ENCODE results near the gene LIF.

The LIF gene

DNA sequence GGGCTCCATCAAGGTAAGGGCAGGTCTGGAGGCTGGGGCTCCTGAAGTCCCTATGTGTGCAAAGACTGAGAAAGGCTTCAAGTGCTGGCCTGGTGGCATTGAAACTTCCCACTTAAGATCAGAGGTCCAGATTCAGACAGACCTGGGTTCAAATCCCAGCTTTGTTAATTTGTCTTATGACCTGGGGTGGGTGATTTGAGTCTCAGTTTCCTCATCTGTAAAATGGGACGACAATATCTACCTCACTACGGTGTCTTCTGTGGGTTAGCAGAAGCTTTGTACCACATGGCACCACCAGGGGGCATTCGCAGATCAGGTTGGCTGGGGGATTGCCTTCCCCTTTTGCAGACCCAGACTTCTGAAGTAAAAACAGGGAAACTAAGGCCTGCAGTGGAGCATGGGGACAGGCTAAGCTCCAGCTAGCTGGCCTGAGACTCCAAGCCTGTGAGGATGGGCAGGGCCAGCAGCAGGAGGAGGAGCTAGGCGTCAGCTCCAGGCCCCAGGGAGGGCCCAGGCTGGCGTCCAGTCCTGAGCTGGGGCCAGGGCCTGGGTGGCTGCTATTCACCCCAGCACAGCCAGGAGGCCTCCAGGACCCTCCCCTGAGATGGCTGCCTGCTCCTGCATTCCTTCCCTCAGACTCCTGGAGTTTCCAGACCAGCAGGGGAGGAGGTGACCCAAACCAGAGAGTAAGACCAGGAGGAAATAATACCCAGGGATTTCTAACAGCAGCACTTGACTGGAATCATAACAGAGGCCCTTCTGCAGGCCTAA, 41.3 kb upstream of the LIF start (continued):
- TF ChIP-seq RBAK (tag by site-specific recombination; IDR thresholded peaks at IDR 0.05) (no peak), ZNF776 (tag by site-specific recombination; IDR thresholded peaks at IDR 0.05; ENCODE audit: borderline replicate concordance) (no peak), ZNF473 (tag by site-specific recombination; IDR thresholded peaks at IDR 0.05) (no peak), ZNF792 (tag by site-specific recombination; IDR thresholded peaks at IDR 0.05) (no peak), ZNF530 (tag by site-specific recombination; IDR thresholded peaks at IDR 0.05; ENCODE audit: low read depth) (no peak), ZFP37 (tag by site-specific recombination; IDR thresholded peaks at IDR 0.05) (no peak), ZSCAN30 (tag by site-specific recombination; IDR thresholded peaks at IDR 0.05) (peak; percentile 78), ZNF785 (tag by site-specific recombination; IDR thresholded peaks at IDR 0.05) (no peak), ZNF121 (tag by site-specific recombination; IDR thresholded peaks at IDR 0.05) (peak; percentile 98), ZNF624 (tag by site-specific recombination; IDR thresholded peaks at IDR 0.05) (no peak), ZNF354C (tag by site-specific recombination; IDR thresholded peaks at IDR 0.05; ENCODE audit: borderline replicate concordance, low read depth) (no peak), ZNF768 (tag by site-specific recombination; IDR thresholded peaks at IDR 0.05) (no peak), ZNF132 (tag by site-specific recombination; IDR thresholded peaks at IDR 0.05; ENCODE audit: borderline replicate concordance) (no peak), GLI2 (tag by site-specific recombination; IDR thresholded peaks at IDR 0.05; ENCODE audit: borderline replicate concordance, low read depth) (no peak), ZNF701 (tag by site-specific recombination; IDR thresholded peaks at IDR 0.05) (no peak), ZNF16 (tag by site-specific recombination; IDR thresholded peaks at IDR 0.05; ENCODE audit: low read depth) (no peak), SP7 (tag by site-specific recombination; IDR thresholded peaks at IDR 0.05) (peak; percentile 33; the same call in 1 of the 2 replicates), TRIM28 (IDR thresholded peaks at IDR 0.05; ENCODE audit: borderline replicate concordance, low read length) (no peak), HOXD13 (CRISPR knock-in tag; IDR thresholded peaks at IDR 0.05; ENCODE audit: borderline replicate concordance) (no peak), ZNF548 (tag by site-specific recombination; IDR thresholded peaks at IDR 0.05) (no peak), ZNF629 (tag by site-specific recombination; IDR thresholded peaks at IDR 0.05) (0 out of 2 replicates have a peak, but pooled peaks have one; percentile 41), ZNF350 (tag by site-specific recombination; IDR thresholded peaks at IDR 0.05) (no peak), ZBTB1 (tag by site-specific recombination; IDR thresholded peaks at IDR 0.05) (no peak)
- TF ChIP-seq, protein P1, sequence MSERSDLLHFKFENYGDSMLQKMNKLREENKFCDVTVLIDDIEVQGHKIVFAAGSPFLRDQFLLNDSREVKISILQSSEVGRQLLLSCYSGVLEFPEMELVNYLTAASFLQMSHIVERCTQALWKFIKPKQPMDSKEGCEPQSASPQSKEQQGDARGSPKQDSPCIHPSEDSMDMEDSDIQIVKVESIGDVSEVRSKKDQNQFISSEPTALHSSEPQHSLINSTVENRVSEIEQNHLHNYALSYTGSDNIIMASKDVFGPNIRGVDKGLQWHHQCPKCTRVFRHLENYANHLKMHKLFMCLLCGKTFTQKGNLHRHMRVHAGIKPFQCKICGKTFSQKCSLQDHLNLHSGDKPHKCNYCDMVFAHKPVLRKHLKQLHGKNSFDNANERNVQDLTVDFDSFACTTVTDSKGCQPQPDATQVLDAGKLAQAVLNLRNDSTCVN (tag by site-specific recombination; optimal IDR thresholded peaks at IDR 0.05), result no peak
- TF ChIP-seq, protein P2, sequence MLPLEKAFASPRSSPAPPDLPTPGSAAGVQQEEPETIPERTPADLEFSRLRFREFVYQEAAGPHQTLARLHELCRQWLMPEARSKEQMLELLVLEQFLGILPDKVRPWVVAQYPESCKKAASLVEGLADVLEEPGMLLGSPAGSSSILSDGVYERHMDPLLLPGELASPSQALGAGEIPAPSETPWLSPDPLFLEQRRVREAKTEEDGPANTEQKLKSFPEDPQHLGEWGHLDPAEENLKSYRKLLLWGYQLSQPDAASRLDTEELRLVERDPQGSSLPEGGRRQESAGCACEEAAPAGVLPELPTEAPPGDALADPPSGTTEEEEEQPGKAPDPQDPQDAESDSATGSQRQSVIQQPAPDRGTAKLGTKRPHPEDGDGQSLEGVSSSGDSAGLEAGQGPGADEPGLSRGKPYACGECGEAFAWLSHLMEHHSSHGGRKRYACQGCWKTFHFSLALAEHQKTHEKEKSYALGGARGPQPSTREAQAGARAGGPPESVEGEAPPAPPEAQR (tag by site-specific recombination; IDR thresholded peaks at IDR 0.05), result no peak
- TF ChIP-seq, protein P3, sequence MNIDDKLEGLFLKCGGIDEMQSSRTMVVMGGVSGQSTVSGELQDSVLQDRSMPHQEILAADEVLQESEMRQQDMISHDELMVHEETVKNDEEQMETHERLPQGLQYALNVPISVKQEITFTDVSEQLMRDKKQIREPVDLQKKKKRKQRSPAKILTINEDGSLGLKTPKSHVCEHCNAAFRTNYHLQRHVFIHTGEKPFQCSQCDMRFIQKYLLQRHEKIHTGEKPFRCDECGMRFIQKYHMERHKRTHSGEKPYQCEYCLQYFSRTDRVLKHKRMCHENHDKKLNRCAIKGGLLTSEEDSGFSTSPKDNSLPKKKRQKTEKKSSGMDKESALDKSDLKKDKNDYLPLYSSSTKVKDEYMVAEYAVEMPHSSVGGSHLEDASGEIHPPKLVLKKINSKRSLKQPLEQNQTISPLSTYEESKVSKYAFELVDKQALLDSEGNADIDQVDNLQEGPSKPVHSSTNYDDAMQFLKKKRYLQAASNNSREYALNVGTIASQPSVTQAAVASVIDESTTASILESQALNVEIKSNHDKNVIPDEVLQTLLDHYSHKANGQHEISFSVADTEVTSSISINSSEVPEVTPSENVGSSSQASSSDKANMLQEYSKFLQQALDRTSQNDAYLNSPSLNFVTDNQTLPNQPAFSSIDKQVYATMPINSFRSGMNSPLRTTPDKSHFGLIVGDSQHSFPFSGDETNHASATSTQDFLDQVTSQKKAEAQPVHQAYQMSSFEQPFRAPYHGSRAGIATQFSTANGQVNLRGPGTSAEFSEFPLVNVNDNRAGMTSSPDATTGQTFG (tag by site-specific recombination; IDR thresholded peaks at IDR 0.05; ENCODE audit: borderline replicate concordance), result no peak
- TF ChIP-seq, protein P4, sequence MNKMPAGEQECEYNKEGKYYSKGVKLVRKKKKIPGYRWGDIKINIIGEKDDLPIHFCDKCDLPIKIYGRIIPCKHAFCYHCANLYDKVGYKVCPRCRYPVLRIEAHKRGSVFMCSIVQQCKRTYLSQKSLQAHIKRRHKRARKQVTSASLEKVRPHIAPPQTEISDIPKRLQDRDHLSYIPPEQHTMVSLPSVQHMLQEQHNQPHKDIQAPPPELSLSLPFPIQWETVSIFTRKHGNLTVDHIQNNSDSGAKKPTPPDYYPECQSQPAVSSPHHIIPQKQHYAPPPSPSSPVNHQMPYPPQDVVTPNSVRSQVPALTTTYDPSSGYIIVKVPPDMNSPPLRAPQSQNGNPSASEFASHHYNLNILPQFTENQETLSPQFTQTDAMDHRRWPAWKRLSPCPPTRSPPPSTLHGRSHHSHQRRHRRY (tag by site-specific recombination; IDR thresholded peaks at IDR 0.05), result no peak
- TF ChIP-seq, protein P5, sequence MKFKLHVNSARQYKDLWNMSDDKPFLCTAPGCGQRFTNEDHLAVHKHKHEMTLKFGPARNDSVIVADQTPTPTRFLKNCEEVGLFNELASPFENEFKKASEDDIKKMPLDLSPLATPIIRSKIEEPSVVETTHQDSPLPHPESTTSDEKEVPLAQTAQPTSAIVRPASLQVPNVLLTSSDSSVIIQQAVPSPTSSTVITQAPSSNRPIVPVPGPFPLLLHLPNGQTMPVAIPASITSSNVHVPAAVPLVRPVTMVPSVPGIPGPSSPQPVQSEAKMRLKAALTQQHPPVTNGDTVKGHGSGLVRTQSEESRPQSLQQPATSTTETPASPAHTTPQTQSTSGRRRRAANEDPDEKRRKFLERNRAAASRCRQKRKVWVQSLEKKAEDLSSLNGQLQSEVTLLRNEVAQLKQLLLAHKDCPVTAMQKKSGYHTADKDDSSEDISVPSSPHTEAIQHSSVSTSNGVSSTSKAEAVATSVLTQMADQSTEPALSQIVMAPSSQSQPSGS (tag by site-specific recombination; IDR thresholded peaks at IDR 0.05; ENCODE audit: low read depth), result no peak
- TF ChIP-seq, protein P6, sequence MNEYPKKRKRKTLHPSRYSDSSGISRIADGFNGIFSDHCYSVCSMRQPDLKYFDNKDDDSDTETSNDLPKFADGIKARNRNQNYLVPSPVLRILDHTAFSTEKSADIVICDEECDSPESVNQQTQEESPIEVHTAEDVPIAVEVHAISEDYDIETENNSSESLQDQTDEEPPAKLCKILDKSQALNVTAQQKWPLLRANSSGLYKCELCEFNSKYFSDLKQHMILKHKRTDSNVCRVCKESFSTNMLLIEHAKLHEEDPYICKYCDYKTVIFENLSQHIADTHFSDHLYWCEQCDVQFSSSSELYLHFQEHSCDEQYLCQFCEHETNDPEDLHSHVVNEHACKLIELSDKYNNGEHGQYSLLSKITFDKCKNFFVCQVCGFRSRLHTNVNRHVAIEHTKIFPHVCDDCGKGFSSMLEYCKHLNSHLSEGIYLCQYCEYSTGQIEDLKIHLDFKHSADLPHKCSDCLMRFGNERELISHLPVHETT (tag by site-specific recombination; IDR thresholded peaks at IDR 0.05), result no peak

Data from HEK293 (cell line).